ENCODE data around the gene GCLC.
"Not testable (repeated sequence)": the region's sequence is repeated elsewhere in the genome, so short reads cannot be mapped to it uniquely, and the experiment has no call there.

GCLC gene

GRCh38 chr6:53544470-53545308, at the start of gene GCLC:
GCLC (minus strand) TSS chr6:53545101; CDS start chr6:53544645, 456 bp downstream.
- peak; percentile 50 for DNase-seq

GRCh38 chr6:53594596-53594995, 49.7 kb upstream of the GCLC start:
- DNase-seq: no peak

DNA sequence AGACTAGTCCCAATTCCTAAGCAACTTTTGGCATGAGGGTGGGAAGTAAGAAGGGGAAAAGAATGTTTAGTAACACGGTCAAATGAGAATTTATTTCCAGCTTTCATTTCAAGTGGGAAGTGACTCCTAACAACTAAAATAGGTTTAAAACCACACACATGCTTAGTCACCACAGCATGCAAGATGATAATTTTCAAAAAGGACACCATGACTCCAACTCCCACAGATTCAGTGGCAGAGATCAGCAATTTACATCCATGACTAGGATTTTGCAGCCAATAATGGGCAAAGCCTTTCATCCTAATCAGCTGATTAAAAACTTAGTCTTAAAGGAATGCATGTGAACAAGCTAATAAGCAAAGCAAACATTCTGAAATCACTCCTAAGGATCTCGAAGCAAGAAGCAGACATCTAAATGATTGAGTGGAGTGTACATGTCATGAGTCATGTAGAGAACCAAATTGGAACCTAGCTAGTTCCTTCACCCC, 48.1 kb upstream of the GCLC start:
- no peak for DNase-seq

DNA sequence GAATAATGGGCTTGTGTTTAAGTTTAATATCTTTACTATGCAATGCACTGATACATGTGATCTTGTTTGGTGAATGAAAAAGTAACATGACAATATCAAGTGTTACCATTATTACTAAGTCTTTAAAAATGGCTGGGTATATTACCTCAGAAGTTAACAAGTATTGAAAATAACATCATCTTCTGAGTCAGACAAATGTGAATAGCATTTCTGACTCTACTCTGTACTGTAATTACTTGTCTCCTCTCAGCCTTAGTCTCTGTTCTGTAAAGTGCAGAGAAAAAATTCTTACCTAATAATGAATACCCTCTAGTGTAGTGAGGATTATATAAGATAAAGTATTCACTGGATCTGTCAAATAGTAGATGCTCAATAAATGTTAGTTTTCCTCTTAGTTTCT, 47.0 kb upstream of the GCLC start:
- no peak for DNase-seq

- DNase-seq: no peak
Observed at GRCh38 chr6:53588816-53589509, 44.1 kb upstream of the GCLC start.

GRCh38 chr6:53587291-53587690, 42.4 kb upstream of the GCLC start:
- DNase-seq: no peak

- no peak for DNase-seq
Observed at GRCh38 chr6:53585208-53585900, 40.5 kb upstream of the GCLC start.

DNA sequence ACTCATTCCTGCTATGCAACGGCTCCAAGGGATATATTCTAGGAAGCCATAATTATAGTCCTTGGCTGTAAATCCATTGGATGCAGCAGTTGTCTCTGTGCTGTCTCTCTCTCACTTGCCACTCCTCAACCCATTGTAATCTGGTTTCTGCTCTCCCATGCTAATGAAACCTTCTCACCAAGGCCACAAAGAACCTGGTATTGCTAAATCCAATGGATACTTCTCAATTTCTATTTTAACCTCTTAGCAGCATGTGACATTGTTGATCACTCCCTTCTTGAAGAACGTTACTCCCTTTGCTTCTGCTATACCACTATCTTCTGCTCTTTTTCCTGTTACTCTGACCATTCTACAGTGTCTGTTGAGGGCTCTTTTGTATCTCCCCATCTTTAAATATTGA, 39.8 kb upstream of the GCLC start:
- DNase-seq: no peak

DNA sequence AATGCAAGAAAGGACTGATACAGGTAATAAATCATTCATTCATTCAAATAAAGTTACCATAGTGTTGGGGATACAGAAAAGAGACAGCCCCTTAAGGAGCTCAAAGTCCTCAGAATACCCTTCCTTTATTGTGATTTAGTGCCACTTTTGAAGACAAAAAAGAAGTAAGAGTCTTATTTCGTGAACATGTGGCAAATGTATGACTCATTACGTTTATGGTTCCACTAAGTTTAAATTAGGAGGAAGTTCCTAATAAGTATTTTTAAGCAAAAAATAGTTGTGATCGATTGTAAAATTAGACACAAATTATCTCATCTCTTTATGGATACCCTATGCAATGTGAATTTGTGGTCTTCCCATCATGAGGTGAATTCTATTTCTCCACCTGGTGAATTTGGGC, 38.5 kb upstream of the GCLC start:
- no peak for DNase-seq

DNA sequence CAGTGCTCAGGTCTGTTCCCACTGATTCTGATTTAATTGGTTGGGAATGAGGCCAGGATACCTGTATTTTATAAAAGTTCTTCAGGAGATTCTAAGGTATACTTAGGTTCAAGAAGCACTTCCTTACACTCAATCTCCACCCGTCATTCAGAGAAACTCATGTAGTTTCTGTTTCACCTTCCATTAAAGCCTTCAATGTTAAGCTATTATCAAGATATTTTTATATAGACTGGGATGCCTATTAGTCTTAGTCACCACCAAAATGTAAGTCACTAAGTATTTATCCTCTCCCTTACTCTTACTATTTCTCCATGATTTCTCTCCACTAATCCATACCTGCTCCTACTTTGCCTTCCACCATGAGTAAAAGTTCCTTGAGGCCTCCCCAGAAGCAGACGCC, 38.1 kb upstream of the GCLC start:
- DNase-seq: no peak

DNA sequence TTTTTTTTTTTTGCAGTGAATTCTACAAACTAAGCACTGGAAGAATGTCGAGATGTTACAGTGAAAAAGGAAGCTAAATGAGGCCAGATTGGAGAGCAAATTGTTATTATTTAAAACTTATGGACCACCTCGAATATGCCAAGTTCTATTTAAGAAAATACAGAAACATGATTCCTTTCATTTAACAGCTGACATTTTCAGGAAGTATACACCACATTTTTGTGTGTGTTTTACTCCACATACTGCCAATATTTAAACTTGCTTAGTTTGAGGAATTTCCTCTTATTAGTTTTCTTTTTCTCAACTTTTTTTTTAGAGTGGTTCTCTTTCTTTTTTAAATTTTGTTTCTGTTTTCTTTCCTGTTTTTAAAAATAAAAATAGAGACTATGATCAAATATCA, 37.0 kb upstream of the GCLC start:
- no peak for DNase-seq

- no peak for DNase-seq
Observed at GRCh38 chr6:53581173-53581773, 36.4 kb upstream of the GCLC start.

DNA sequence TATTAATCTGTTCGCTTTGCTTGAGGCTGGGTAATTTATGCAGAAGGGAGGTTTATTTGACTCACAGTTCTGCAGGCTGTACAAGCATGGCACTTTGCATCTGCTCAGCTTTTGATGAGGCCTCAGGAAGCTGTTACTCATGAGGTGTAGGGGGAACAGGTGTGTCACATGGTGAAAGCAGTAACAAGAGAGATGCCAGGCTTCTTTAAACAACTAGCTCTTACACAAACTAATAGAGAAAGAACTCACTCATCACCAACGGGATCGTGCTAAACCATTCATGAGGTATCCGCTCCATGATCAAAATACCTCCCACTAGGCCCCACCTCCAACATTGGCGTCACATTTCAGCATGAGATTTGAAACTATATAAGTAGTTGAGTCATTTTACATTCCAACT, 34.4 kb upstream of the GCLC start:
- no peak for DNase-seq

- no peak for DNase-seq
Observed at GRCh38 chr6:53578371-53578770, 33.5 kb upstream of the GCLC start.

GRCh38 chr6:53573299-53573698, 28.4 kb upstream of the GCLC start:
- DNase-seq: no peak

GRCh38 chr6:53572379-53572778, 27.5 kb upstream of the GCLC start:
- not testable (repeated sequence) for DNase-seq

GRCh38 chr6:53568776-53569616, 24.1 kb upstream of the GCLC start:
- DNase-seq: no peak

DNA sequence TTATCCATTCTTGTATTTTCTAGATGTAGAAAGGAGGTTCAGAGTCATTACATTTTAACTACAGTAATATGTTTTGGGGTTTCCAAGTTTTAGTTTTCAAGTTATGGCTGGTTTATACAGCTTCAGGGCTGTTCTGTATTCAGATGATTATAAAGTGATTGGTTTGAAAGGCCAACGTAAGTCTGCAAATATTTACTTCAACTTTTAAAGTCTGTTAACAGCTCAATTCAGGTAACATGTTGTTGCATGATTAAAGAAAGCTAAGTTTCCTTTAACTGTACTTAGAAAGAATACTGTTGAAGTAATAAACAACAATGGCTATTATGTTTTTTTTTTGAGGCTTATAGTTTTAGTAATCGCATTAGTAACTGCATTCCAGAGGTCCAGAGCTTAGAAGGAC, 22.8 kb upstream of the GCLC start:
- no peak for DNase-seq

GRCh38 chr6:53566755-53567154, 21.9 kb upstream of the GCLC start:
- DNase-seq: no peak

- DNase-seq: no peak
Observed at GRCh38 chr6:53565886-53566285, 21.0 kb upstream of the GCLC start.

DNA sequence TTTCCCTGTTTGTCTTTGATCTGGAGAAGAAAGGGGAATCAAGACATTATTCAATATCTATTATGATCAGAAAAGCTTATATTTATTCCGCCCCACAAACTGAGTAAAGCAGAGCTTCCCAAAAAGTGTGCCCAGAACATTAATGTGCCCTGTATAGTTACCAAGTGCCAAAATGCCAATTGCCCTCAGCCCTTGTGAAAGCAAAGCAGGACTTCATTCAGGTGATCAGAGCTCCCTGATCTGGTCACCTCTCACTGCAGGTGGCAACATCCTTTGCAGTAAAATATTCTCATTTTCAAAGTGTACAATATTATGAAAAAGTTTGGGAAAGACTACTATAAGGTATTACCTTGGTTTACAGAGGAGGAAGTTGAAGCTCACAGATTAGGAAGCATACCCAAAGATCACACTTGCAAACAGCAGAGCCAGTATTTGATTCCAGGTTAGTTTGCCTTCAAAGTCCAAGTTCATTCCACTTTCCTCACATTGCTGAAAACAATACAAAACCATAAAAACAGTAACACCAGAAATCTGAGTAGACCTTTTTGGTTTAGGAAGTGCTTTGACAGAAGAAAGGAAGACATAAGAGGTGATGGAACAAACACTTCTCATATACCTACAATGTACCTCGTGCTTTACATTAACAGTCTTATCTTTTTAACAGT, 19.6 kb upstream of the GCLC start:
- no peak for DNase-seq
